ENCODE results near the gene CROCC2. TPM values are rescaled to one million over a fixed set of nuclear protein-coding genes. Genes with fewer than 3 reads are reported as not detected.
A peak's percentile ranks its signal among the peaks of the same experiment; 100 is the strongest.
"Not testable (repeated sequence)": the region's sequence is repeated elsewhere in the genome, so short reads cannot be mapped to it uniquely, and the experiment has no call there.

Gene CROCC2
- total RNA-seq, 6 experiments from 2014 or later: not detected

DNA sequence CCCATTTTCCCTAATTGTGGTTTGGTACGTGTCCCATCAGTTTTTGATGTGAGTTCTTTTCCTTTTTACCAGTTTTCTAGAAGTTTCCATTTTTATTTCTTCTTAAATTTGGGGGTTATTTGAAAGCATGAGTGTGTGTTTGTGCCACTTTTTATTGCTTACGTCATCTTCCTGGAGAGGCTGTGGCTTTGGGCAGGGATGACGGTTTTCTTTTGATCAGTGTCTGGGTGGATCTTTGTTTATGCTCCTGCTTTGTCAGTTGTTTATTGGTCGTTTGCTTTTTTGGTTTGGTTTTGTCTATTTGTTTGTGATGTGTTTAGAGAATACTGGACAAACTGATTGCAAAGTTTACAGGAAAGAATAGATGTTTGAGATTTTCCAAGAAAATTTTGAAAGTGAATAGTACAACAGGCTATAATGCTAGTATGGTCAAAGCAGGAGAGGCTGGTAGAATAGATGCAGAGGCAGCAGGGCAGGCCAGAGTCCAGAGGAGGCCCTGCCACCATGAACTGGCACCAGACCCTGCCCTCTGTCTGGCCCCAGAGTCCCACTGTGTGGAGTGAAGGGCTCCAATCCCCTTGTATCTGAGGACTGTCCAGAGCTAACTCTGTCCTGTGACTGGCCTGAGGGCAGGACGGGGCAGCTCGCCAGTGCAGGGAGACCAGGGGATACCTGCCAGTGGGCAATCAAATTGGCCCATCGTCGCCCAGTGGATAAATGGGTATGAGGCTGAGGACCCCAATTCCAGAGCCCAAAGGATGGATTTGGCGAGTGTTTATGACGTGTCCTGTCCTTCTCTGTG is 68.8 kb downstream of the CROCC2 start:
- H3K36me3 Mint-ChIP-seq (ENCODE audit: low read depth): no peaks in the 10 kb centered on the region; the same call in 1 of the 2 replicates
- no peak overlapping the region for H3K4me3 Mint-ChIP-seq
- peaks cover 18% of the 10 kb centered on the region for H3K4me1 Mint-ChIP-seq (ENCODE audit: low read depth)
- H3K9me3 Mint-ChIP-seq: no peaks in the 10 kb centered on the region
- DNase-seq: no peak
- peaks cover 21% of the 10 kb centered on the region for H3K27me3 Mint-ChIP-seq (ENCODE audit: insufficient read depth)
- H3K27ac Mint-ChIP-seq: no peak overlapping the region
- TF ChIP-seq, protein P1, sequence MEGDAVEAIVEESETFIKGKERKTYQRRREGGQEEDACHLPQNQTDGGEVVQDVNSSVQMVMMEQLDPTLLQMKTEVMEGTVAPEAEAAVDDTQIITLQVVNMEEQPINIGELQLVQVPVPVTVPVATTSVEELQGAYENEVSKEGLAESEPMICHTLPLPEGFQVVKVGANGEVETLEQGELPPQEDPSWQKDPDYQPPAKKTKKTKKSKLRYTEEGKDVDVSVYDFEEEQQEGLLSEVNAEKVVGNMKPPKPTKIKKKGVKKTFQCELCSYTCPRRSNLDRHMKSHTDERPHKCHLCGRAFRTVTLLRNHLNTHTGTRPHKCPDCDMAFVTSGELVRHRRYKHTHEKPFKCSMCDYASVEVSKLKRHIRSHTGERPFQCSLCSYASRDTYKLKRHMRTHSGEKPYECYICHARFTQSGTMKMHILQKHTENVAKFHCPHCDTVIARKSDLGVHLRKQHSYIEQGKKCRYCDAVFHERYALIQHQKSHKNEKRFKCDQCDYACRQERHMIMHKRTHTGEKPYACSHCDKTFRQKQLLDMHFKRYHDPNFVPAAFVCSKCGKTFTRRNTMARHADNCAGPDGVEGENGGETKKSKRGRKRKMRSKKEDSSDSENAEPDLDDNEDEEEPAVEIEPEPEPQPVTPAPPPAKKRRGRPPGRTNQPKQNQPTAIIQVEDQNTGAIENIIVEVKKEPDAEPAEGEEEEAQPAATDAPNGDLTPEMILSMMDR (IDR thresholded peaks at IDR 0.05): no peak

DNA sequence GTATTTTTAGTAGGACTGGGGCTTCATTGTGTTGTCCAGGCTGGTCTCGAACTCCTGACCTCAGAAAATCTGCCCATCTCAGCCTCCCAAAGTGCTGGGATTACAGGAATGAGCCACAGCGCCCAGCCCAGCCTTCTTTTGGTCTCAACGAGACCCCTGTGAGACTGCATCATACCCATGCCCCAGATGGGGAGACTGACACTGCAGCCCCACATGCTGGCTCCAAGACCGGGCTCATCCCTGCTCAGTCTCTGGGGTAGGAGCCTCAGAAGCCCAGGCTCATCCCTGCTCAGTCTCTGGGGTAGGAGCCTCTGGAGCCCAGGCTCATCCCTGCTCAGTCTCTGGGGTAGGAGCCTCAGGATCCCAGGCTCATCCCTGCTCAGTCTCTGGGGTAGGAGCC is 69.8 kb downstream of the CROCC2 start:
- not testable (repeated sequence) for H3K27ac Mint-ChIP-seq; DNase-seq; H3K9me3 Mint-ChIP-seq; H3K36me3 Mint-ChIP-seq (ENCODE audit: low read depth); H3K4me3 Mint-ChIP-seq
- Mint-ChIP-seq H3K27me3 (ENCODE audit: insufficient read depth) (peaks cover 17% of the 10 kb centered on the region), H3K4me1 (ENCODE audit: low read depth) (peaks cover 18% of the 10 kb centered on the region)

DNA sequence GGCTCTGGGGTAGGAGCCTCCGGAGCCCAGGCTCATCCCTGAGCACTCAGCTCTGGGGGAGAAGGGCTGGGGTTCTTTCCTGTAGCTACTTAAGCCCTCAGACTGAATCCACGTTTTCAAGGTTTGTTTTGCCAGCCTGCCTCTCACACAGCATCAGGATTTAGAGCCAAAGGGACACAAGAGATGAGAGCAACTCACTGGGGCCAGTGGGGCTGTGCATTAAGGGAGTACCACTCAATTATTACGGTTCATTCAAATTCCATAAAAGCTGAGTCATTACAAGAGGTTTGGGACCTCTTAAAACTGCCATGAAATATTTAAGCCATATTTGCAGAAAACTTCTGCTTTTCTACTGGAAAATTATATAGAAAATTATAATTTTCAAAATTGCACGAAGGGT is 75.1 kb downstream of the CROCC2 start:
- TF ChIP-seq, protein P1 (IDR thresholded peaks at IDR 0.05): no peak
- Mint-ChIP-seq H3K4me1 (ENCODE audit: low read depth) (peaks cover 10% of the 10 kb centered on the region), H3K27ac (peak overlapping the region; percentile 49; the same call in 1 of the 2 replicates), H3K27me3 (ENCODE audit: insufficient read depth) (no peaks in the 10 kb centered on the region; the same call in 1 of the 2 replicates), H3K36me3 (ENCODE audit: low read depth) (no peaks in the 10 kb centered on the region), H3K9me3 (no peaks in the 10 kb centered on the region), H3K4me3 (no peak overlapping the region)
- peak; percentile 60 for DNase-seq

DNA sequence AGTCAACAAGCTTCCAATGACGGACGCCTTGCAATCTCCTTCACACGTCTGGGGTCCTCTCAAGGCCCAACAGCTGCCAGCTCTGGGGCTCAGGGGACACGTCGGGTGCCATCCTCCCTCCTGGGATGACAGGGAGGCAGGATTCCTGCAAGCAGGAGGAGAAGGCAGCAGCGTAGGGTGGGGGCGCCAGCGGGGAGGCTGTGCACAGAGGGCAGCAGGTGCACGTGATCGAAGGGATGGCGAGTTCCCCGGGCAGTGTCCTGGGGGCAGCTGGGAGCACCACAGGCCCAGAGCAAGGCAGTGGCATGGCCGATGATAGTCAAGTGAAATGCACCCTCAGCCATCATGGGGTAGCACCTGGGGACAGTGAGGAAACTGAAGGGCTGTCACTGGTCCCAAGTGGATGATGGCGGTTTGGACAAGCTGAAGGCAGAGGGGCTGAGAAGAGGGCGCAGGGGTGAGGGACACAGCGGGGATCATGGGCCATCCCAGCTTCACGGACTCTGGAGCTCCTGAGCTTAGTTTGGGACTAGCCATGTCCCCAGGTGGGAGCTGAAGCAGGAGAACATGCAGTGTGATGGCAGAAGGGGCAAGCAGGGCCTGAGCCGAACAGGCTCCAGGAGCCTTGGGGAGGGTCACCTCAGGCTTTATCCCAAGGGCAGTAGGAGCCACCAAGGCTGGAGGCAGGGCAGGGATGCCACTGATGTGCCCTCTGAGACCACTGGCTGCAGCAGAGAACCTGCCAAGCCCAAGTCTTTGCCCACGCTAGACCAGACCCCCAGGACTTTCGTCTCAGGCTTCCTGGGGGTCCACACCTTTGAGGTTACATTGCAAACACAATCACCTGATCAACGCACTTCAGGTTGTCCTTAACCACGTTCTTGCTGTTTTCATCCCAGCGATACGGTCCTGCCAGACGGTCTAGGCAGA is 76.0 kb downstream of the CROCC2 start:
- Mint-ChIP-seq H3K27me3 (ENCODE audit: insufficient read depth) (no peaks in the 10 kb centered on the region; the same call in 1 of the 2 replicates), H3K4me3 (no peak overlapping the region), H3K9me3 (no peaks in the 10 kb centered on the region), H3K4me1 (ENCODE audit: low read depth) (peaks cover 12% of the 10 kb centered on the region), H3K36me3 (ENCODE audit: low read depth) (no peaks in the 10 kb centered on the region), H3K27ac (no peak overlapping the region)
- no peak for DNase-seq
- TF ChIP-seq, protein P1 (IDR thresholded peaks at IDR 0.05): no peak

DNA sequence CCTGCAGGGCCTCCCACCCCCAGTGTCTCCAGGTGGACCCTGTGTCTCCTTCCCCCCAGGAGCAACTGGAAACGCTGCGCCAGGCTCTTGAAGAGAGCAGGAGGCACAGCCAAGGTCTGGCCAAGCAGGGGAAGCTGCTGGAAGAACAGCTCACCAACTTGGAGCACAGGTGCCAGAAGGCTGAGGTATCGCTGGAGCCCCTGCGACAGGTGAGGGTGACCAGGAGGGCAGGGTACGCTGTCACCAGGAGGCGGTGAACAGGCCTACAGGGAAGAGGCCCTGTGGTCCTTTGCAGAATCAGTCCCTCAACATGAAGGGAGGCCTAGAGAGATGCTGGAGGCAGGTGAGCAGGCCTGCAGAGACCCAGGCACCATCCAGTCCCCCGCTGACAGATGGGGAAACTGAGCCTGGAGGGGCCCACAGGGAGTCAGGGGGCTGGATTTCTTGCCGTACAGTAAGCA is 76.7 kb downstream of the CROCC2 start:
- Mint-ChIP-seq H3K9me3 (no peaks in the 10 kb centered on the region), H3K27me3 (ENCODE audit: insufficient read depth) (no peaks in the 10 kb centered on the region; the same call in 1 of the 2 replicates), H3K4me1 (ENCODE audit: low read depth) (peaks cover 18% of the 10 kb centered on the region), H3K4me3 (no peak overlapping the region), H3K36me3 (ENCODE audit: low read depth) (no peaks in the 10 kb centered on the region), H3K27ac (no peak overlapping the region)
- TF ChIP-seq, protein P1 (IDR thresholded peaks at IDR 0.05): no peak
- DNase-seq: no peak
